ENCODE data around the gene DEPP1. TPM values are rescaled to one million over a fixed set of nuclear protein-coding genes. Genes with fewer than 3 reads are reported as not detected.
"Not testable (repeated sequence)": the region's sequence is repeated elsewhere in the genome, so short reads cannot be mapped to it uniquely, and the experiment has no call there.

The DEPP1 gene
- total RNA-seq, 1 experiment from 2014 or later: 3.8 TPM

- Histone ChIP-seq H3K4me1 (ENCODE audit: control insufficient read depth in 1 of 2, insufficient read depth in 2 of 2, low read length in 2 of 2) (no peaks in the 10 kb centered on the region), H3K4me2 (ENCODE audit: low read length) (no peak overlapping the region), H3K9me3 (ENCODE audit: control insufficient read depth in 1 of 2, insufficient read depth in 1 of 2, low read depth in 1 of 2, low read length in 2 of 2) (no peaks in the 10 kb centered on the region), H3K36me3 (ENCODE audit: control insufficient read depth in 1 of 2, insufficient read depth in 2 of 2, low read length in 2 of 2) (no peaks in the 10 kb centered on the region), H3K9ac (ENCODE audit: low read length) (no peak overlapping the region), H2AFZ (ENCODE audit: low read depth, low read length, poor library complexity, severe bottlenecking) (no peak overlapping the region), H4K20me1 (ENCODE audit: insufficient read depth) (no peaks in the 10 kb centered on the region), H3K9me2 (ENCODE audit: insufficient read depth) (no peaks in the 10 kb centered on the region), H3K27me3 (ENCODE audit: insufficient read depth, low read length) (peaks cover 8% of the 10 kb centered on the region; the same call in 1 of the 2 replicates), H3K27ac (ENCODE audit: low read depth, low read length) (no peak overlapping the region), H3K4me3 (replicated peaks in 1 of 2; ENCODE audit: low read depth in 1 of 2, low read length in 2 of 2) (no peak overlapping the region), H3K79me2 (ENCODE audit: insufficient read depth, low read length) (no peaks in the 10 kb centered on the region)
- DNase-seq (ENCODE audit: low read depth, low spot score) (no peak), ATAC-seq (no peak)
- no peak for TF ChIP-seq EZH2phosphoT487 (IDR thresholded peaks at IDR 0.05; ENCODE audit: borderline replicate concordance)
- TF ChIP-seq CEBPB (IDR thresholded peaks at IDR 0.05; ENCODE audit: low read depth): no peak
- no peak for TF ChIP-seq ELF1 (IDR thresholded peaks at IDR 0.05; ENCODE audit: borderline replicate concordance, low read depth)
- no peak for TF ChIP-seq EZH2 (IDR thresholded peaks at IDR 0.05)
- no peak for TF ChIP-seq CBX3 (IDR thresholded peaks at IDR 0.05; ENCODE audit: low read depth)
- TF ChIP-seq REST (IDR thresholded peaks at IDR 0.05; ENCODE audit: low read depth): no peak
- no peak for TF ChIP-seq MAX (IDR thresholded peaks at IDR 0.05)
- TF ChIP-seq FOSL1 (IDR thresholded peaks at IDR 0.05; ENCODE audit: low read depth): no peak
- TF ChIP-seq RAD21 (IDR thresholded peaks at IDR 0.05; ENCODE audit: low read depth): no peak
- no peak for TF ChIP-seq SIN3A (IDR thresholded peaks at IDR 0.05; ENCODE audit: low read depth)
- TF ChIP-seq TCF7L2 (IDR thresholded peaks at IDR 0.05; ENCODE audit: borderline replicate concordance, extremely low read depth, insufficient read depth, insufficient read length): no peak
- no peak for TF ChIP-seq ATF3 (IDR thresholded peaks at IDR 0.05)
- no peak for TF ChIP-seq JUND (IDR thresholded peaks at IDR 0.05)
- no peak for TF ChIP-seq ZNF274 (IDR thresholded peaks at IDR 0.05; ENCODE audit: low read depth, low read length)
- TF ChIP-seq CTCF (IDR thresholded peaks at IDR 0.05 in 2 of 3, conservative IDR thresholded peaks at IDR 0.05 in 1 of 3; ENCODE audit: borderline replicate concordance in 1 of 3, insufficient read depth in 1 of 3, low read depth in 2 of 3, low read length in 2 of 3): no peak
- no peak for TF ChIP-seq SRF (IDR thresholded peaks at IDR 0.05; ENCODE audit: low read depth)
- TF ChIP-seq SP1 (IDR thresholded peaks at IDR 0.05; ENCODE audit: low read depth): no peak
- no peak for TF ChIP-seq POLR2A (IDR thresholded peaks at IDR 0.05; ENCODE audit: borderline replicate concordance, extremely low read depth, insufficient read depth, insufficient read length)
- no peak for TF ChIP-seq POLR2AphosphoS5 (IDR thresholded peaks at IDR 0.05; ENCODE audit: low read depth, low read length)
- intact Hi-C loops (cut with micrococcal nuclease): no loop called here
- CTCF ChIA-PET: no interaction called here
- RAD21 ChIA-PET (ENCODE audit: low non-redundant PET in 1 of 2, low total read pairs in 2 of 2, uncharacterized antibody in 2 of 2, unreplicated experiment in 2 of 2): no interaction called here
- POLR2A ChIA-PET: no interaction called here
- no TSS peak for BruUV-seq (replicated peaks)
Measured at GRCh38 chr10:45015590-45015989, 37.0 kb upstream of the DEPP1 start.

GRCh38 chr10:45014557-45014956 is 35.9 kb upstream of the DEPP1 start:
- H3K4me3 ChIP-seq (replicated peaks in 1 of 2; ENCODE audit: low read depth in 1 of 2, low read length in 2 of 2); RAD21 ChIA-PET (ENCODE audit: low non-redundant PET in 1 of 2, low total read pairs in 2 of 2, uncharacterized antibody in 2 of 2, unreplicated experiment in 2 of 2); POLR2A ChIA-PET; CTCF ChIA-PET; ATAC-seq; DNase-seq (ENCODE audit: low read depth, low spot score); H2AFZ ChIP-seq (ENCODE audit: low read depth, low read length, poor library complexity, severe bottlenecking); H4K20me1 ChIP-seq (ENCODE audit: insufficient read depth); H3K9me2 ChIP-seq (ENCODE audit: insufficient read depth); BruUV-seq (replicated peaks); intact Hi-C loops (cut with micrococcal nuclease); H3K4me1 ChIP-seq (ENCODE audit: control insufficient read depth in 1 of 2, insufficient read depth in 2 of 2, low read length in 2 of 2); H3K79me2 ChIP-seq (ENCODE audit: insufficient read depth, low read length); H3K27ac ChIP-seq (ENCODE audit: low read depth, low read length); H3K9ac ChIP-seq (ENCODE audit: low read length); H3K36me3 ChIP-seq (ENCODE audit: control insufficient read depth in 1 of 2, insufficient read depth in 2 of 2, low read length in 2 of 2); H3K27me3 ChIP-seq (ENCODE audit: insufficient read depth, low read length); H3K4me2 ChIP-seq (ENCODE audit: low read length); H3K9me3 ChIP-seq (ENCODE audit: control insufficient read depth in 1 of 2, insufficient read depth in 1 of 2, low read depth in 1 of 2, low read length in 2 of 2): not testable (repeated sequence)
